Stimulated activated CD4-positive, alpha-beta T cell treated with anti-CD3 and anti-CD28 coated beads, Interleukin-4, amount 100 ng/mL, for 48 hours (primary cell): ENCODE results near the gene CARHSP1.
"Not testable (repeated sequence)": the region's sequence is repeated elsewhere in the genome, so short reads cannot be mapped to it uniquely, and the experiment has no call there.

ENCODE experiments used
- DNase-seq, 2 donors: peaks; one replicate each; pipeline ENCODE4 v3.0.0-alpha.2; 2020; ENCODE audit warnings: low read depth in 2 of 2

CARHSP1 gene

GRCh38 chr16:8828541-8829165, 40.2 kb downstream of the CARHSP1 start:
- no peak for DNase-seq

GRCh38 chr16:8826278-8826879, 42.4 kb downstream of the CARHSP1 start:
- DNase-seq = no peak

GRCh38 chr16:8822403-8822802, 46.4 kb downstream of the CARHSP1 start:
- no peak for DNase-seq

GRCh38 chr16:8819411-8820034, 49.3 kb downstream of the CARHSP1 start:
- DNase-seq = no peak

- no peak for DNase-seq
These were observed 50.1 kb downstream of the CARHSP1 start for GRCh38 chr16:8818504-8819270.

- DNase-seq = no peak
These were observed 51.7 kb downstream of the CARHSP1 start for GRCh38 chr16:8816967-8817655.

GRCh38 chr16:8814095-8814806, 54.6 kb downstream of the CARHSP1 start:
- no peak for DNase-seq

GRCh38 chr16:8812162-8812843, 56.5 kb downstream of the CARHSP1 start:
- no peak for DNase-seq

- no peak for DNase-seq
These were observed 60.0 kb downstream of the CARHSP1 start for GRCh38 chr16:8808613-8809353.

GRCh38 chr16:8808009-8808408, 60.8 kb downstream of the CARHSP1 start:
- no peak for DNase-seq

- DNase-seq = no peak
These were observed 61.6 kb downstream of the CARHSP1 start for GRCh38 chr16:8807189-8807588.

GRCh38 chr16:8806272-8806983, 62.4 kb downstream of the CARHSP1 start:
- no peak for DNase-seq

GRCh38 chr16:8804313-8804712, 64.5 kb downstream of the CARHSP1 start:
- no peak for DNase-seq

- DNase-seq = not testable (repeated sequence)
These were observed 65.1 kb downstream of the CARHSP1 start for GRCh38 chr16:8803733-8804132.
